PC-3 (cell line): ENCODE data around the gene HERC6. TPM values are rescaled to one million over a fixed set of nuclear protein-coding genes. Genes with fewer than 3 reads are reported as not detected.

ENCODE experiments used
- ATAC-seq: fragments of 200-7000 bp; cut with Tn5 transposase; 2 replicates; pipeline ENCODE4 v1.9.1; 2020; ENCODE audit warnings: mild to moderate bottlenecking, moderate library complexity
- BruUV-seq: library from RNA; stranded (reverse); fragments of 400-500 nt; replicated peaks from 2 replicates; lab custom pipeline; 2021; lab: Mats Ljungman, UMichigan
- CTCF ChIA-PET: fragments of 300-600 bp; sonication (Branson Sonifier 250); formaldehyde crosslinking; loops from one replicate; lab custom pipeline; 2022; ENCODE audit warnings: antibody characterized with exemption; lab: Charles Lee
- POLR2A ChIA-PET: fragments of 300-600 bp; sonication (Branson Sonifier 250); formaldehyde crosslinking; loops from one replicate; lab custom pipeline; 2022; ENCODE audit warnings: antibody characterized with exemption; ENCODE audit not compliant: unreplicated experiment; lab: Charles Lee
- DNase-seq: peaks from one replicate; pipeline ENCODE4 v3.0.0-alpha.2; 2015
- H2AFZ ChIP-seq: fragments of 300-600 bp; sonication (generic); 2 replicates; pipeline ENCODE4 v1.6.0; 2016; ENCODE audit warnings: antibody characterized with exemption, low read length
- H3F3A ChIP-seq: fragments of 300-600 bp; sonication (generic); one replicate; pipeline ENCODE4 v1.6.0; 2017; ENCODE audit warnings: antibody characterized with exemption, low read length, control low read depth, mild to moderate bottlenecking; ENCODE audit not compliant: unreplicated experiment
- H3K27ac ChIP-seq: fragments of 300-600 bp; sonication (generic); 2 replicates; pipeline ENCODE4 v1.5.1; 2016; ENCODE audit warnings: mild to moderate bottlenecking, low read length
- H3K27me3 ChIP-seq: fragments of 300-600 bp; sonication (generic); 2 replicates; pipeline ENCODE4 v1.6.1; 2016; ENCODE audit warnings: low read length, mixed read lengths
- H3K36me3 ChIP-seq: fragments of 300-600 bp; sonication (generic); 2 replicates; pipeline ENCODE4 v1.6.1; 2016; ENCODE audit warnings: low read depth, mixed run types, low read length, mixed read lengths
- H3K4me1 ChIP-seq: fragments of 300-600 bp; sonication (generic); 2 replicates; pipeline ENCODE4 v1.5.1; 2016; ENCODE audit warnings: low read length; ENCODE audit not compliant: insufficient read depth
- H3K4me2 ChIP-seq: fragments of 300-600 bp; sonication (generic); 2 replicates; pipeline ENCODE4 v1.6.0; 2016; ENCODE audit warnings: low read length
- H3K4me3 ChIP-seq: fragments of 300-600 bp; sonication (generic); 2 replicates; pipeline ENCODE4 v1.5.1; 2016; ENCODE audit warnings: mild to moderate bottlenecking, low read length, mixed read lengths
- H3K79me2 ChIP-seq: fragments of 300-600 bp; sonication (generic); 2 replicates; pipeline ENCODE4 v1.6.1; 2017; ENCODE audit warnings: low read length, mixed read lengths
- H3K9ac ChIP-seq: fragments of 300-600 bp; sonication (generic); 2 replicates; pipeline ENCODE4 v1.6.0; 2016; ENCODE audit warnings: mild to moderate bottlenecking, low read length
- H3K9me2 ChIP-seq: fragments of 300-600 bp; sonication (generic); replicated peaks from 2 replicates; pipeline ENCODE4 v1.6.1; 2016; ENCODE audit warnings: mixed run types, low read length, mixed read lengths
- H3K9me3 ChIP-seq: fragments of 300-600 bp; sonication (generic); 2 replicates; pipeline ENCODE4 v1.6.1; 2016; ENCODE audit warnings: low read length, mixed read lengths
- H4K20me1 ChIP-seq: fragments of 300-600 bp; sonication (generic); 2 replicates; pipeline ENCODE4 v1.6.1; 2016; ENCODE audit warnings: low read length, mixed read lengths
- CTCF ChIP-seq: fragments of 300-600 bp; sonication (generic); conservative IDR thresholded peaks from 2 replicates; pipeline ENCODE4 v1.5.1; 2017; ENCODE audit warnings: antibody characterized with exemption, low read depth, mild to moderate bottlenecking, low read length
- EZH2 ChIP-seq: fragments of 300-600 bp; sonication (generic); IDR thresholded peaks from one replicate; pipeline ENCODE4 v1.6.1; 2017; ENCODE audit warnings: antibody characterized with exemption, mild to moderate bottlenecking, low read length; ENCODE audit not compliant: unreplicated experiment
- EZH2phosphoT487 ChIP-seq: fragments of 300-600 bp; sonication (generic); IDR thresholded peaks from 2 replicates; pipeline ENCODE4 v1.6.1; 2018; ENCODE audit warnings: mild to moderate bottlenecking, antibody characterized with exemption, low read length, borderline replicate concordance
- intact Hi-C: fragments of 100-400 bp; cut with micrococcal nuclease; formaldehyde crosslinking; loops from 2 replicates; pipeline ENCODE4 v1.9.0; 2023
- total RNA-seq: library from RNA; depleted of rRNA; stranded (reverse); fragments of >200 nt; gene quantifications from 2 replicates; pipeline ENCODE4 v1.2.3, GENCODE V29; 2014

Gene HERC6
- total RNA-seq, 1 experiment from 2014 or later: 4.8 TPM

- Histone ChIP-seq H3K9me2 (no peaks in the 10 kb centered on the region), H3K4me3 (no peak overlapping the region), H3F3A (no peaks in the 10 kb centered on the region), H3K9ac (no peak overlapping the region), H3K4me2 (no peak overlapping the region), H3K27me3 (no peaks in the 10 kb centered on the region), H3K27ac (no peak overlapping the region), H3K79me2 (no peaks in the 10 kb centered on the region), H3K9me3 (no peaks in the 10 kb centered on the region), H2AFZ (no peak overlapping the region), H3K36me3 (no peaks in the 10 kb centered on the region), H3K4me1 (no peaks in the 10 kb centered on the region), H4K20me1 (no peaks in the 10 kb centered on the region)
- intact Hi-C loops: no loop called here
- no peak for TF ChIP-seq EZH2phosphoT487
- no peak for TF ChIP-seq EZH2
- no peak for TF ChIP-seq CTCF
- no TSS peak for BruUV-seq
- ATAC-seq (no peak), DNase-seq (no peak)
- CTCF ChIA-PET: no interaction called here
- POLR2A ChIA-PET: no interaction called here
Measured at GRCh38 chr4:88398381-88398780, 19.7 kb downstream of the HERC6 start.

GRCh38 chr4:88409206-88409605 lies 30.6 kb downstream of the HERC6 start:
- Histone ChIP-seq H3K9me2 (no peaks in the 10 kb centered on the region), H3K36me3 (no peaks in the 10 kb centered on the region), H3K4me1 (no peaks in the 10 kb centered on the region), H3K4me3 (no peak overlapping the region), H3K4me2 (no peak overlapping the region), H3K9me3 (no peaks in the 10 kb centered on the region), H3K9ac (no peak overlapping the region), H2AFZ (no peak overlapping the region), H3K79me2 (no peaks in the 10 kb centered on the region), H4K20me1 (no peaks in the 10 kb centered on the region), H3K27ac (no peak overlapping the region), H3F3A (no peaks in the 10 kb centered on the region), H3K27me3 (no peaks in the 10 kb centered on the region)
- ATAC-seq (no peak), DNase-seq (no peak)
- intact Hi-C loops: no loop called here
- BruUV-seq: no TSS peak
- TF ChIP-seq EZH2phosphoT487 (no peak), CTCF (no peak; the same call in 1 of the 2 replicates), EZH2 (no peak)
- ChIA-PET POLR2A (no interaction called here), CTCF (no interaction called here)

GRCh38 chr4:88409789-88410188 lies 31.1 kb downstream of the HERC6 start:
- Histone ChIP-seq H3K9ac (no peak overlapping the region), H3K79me2 (no peaks in the 10 kb centered on the region), H3K4me1 (no peaks in the 10 kb centered on the region), H3K9me2 (no peaks in the 10 kb centered on the region), H3K27me3 (no peaks in the 10 kb centered on the region), H3K9me3 (no peaks in the 10 kb centered on the region), H4K20me1 (no peaks in the 10 kb centered on the region), H2AFZ (no peak overlapping the region), H3K36me3 (no peaks in the 10 kb centered on the region), H3K27ac (no peak overlapping the region), H3F3A (no peaks in the 10 kb centered on the region), H3K4me2 (no peak overlapping the region), H3K4me3 (no peak overlapping the region)
- no TSS peak for BruUV-seq
- DNase-seq: no peak
- CTCF ChIA-PET: no interaction called here
- POLR2A ChIA-PET: no interaction called here
- ATAC-seq: no peak
- intact Hi-C loops: no loop called here
- TF ChIP-seq CTCF (no peak), EZH2 (no peak), EZH2phosphoT487 (no peak)
